HEK293 (cell line): ENCODE results near the gene CLDN24.

ENCODE experiments used
- CTCF ChIA-PET: fragments of 350-600 bp; formaldehyde crosslinking; extraction: SDS; loops from one replicate; lab custom pipeline; 2021; ENCODE audit warnings: antibody characterized with exemption; lab: Yijun Ruan, JAX
- POLR2A ChIA-PET: fragments of 300-600 bp; formaldehyde crosslinking; extraction: SDS; loops from one replicate; lab custom pipeline; 2020; ENCODE audit warnings: antibody characterized with exemption, inconsistent platforms; lab: Yijun Ruan, JAX
- H3K27ac ChIP-seq: fragments of 200-500 bp; sonication (Bioruptor generic); 2 replicates; pipeline ENCODE4 v1.5.1; 2014; ENCODE audit warnings: low read depth, low read length, control low read depth, inconsistent platforms; ENCODE audit errors: extremely low read depth
- H3K36me3 ChIP-seq, 2 experiments: fragments of 200-500 bp in 1 of 2; sonication (Bioruptor generic) in 1 of 2; 1 replicate in 1 of 2; 2 replicates in 1 of 2; pipeline ENCODE4 v1.5.1; 2014 to 2017; ENCODE audit warnings: inconsistent platforms in 2 of 2, low read length in 2 of 2; ENCODE audit not compliant: control insufficient read depth in 2 of 2, insufficient read depth in 1 of 2
- H3K4me1 ChIP-seq: fragments of 200-500 bp; sonication (Bioruptor generic); 2 replicates; pipeline ENCODE4 v1.5.1; 2014; ENCODE audit warnings: mild to moderate bottlenecking, low read length, inconsistent platforms; ENCODE audit not compliant: control insufficient read depth, insufficient read depth
- H3K4me3 ChIP-seq: 2 replicates; pipeline ENCODE4 v1.5.1; 2011; ENCODE audit warnings: low read depth, mild to moderate bottlenecking, control low read depth, low read length, moderate library complexity
- H3K9me3 ChIP-seq: fragments of 200-500 bp; sonication (Bioruptor generic); 2 replicates; pipeline ENCODE4 v1.5.1; 2014; ENCODE audit warnings: low read depth, low read length, inconsistent platforms; ENCODE audit not compliant: control insufficient read depth, insufficient read depth
- BCL11A ChIP-seq: fragments of 450-650 bp; formaldehyde crosslinking; IDR thresholded peaks from 2 replicates; pipeline ENCODE4 v1.5.1; 2016; ENCODE audit warnings: low read depth, missing biosample characterization, missing genetic modification characterization
- TRIM28 ChIP-seq: IDR thresholded peaks from 2 replicates; pipeline ENCODE4 v1.6.1; 2011; ENCODE audit warnings: low read length, control low read depth, borderline replicate concordance
- ZBTB17 ChIP-seq: fragments of 450-650 bp; formaldehyde crosslinking; IDR thresholded peaks from 2 replicates; pipeline ENCODE4 v1.5.1; 2016; ENCODE audit warnings: missing biosample characterization, missing genetic modification characterization
- ZFHX2 ChIP-seq: fragments of 450-650 bp; formaldehyde crosslinking; conservative IDR thresholded peaks from 2 replicates; pipeline ENCODE4 v1.5.1; 2016; ENCODE audit warnings: missing biosample characterization, missing genetic modification characterization
- ZIC2 ChIP-seq: fragments of 450-650 bp; formaldehyde crosslinking; IDR thresholded peaks from 2 replicates; pipeline ENCODE4 v1.5.1; 2016; ENCODE audit warnings: missing biosample characterization, missing genetic modification characterization
- ZNF10 ChIP-seq: fragments of 450-650 bp; formaldehyde crosslinking; IDR thresholded peaks from 2 replicates; pipeline ENCODE4 v1.5.1; 2017; ENCODE audit warnings: missing biosample characterization, missing genetic modification characterization
- ZNF202 ChIP-seq: fragments of 450-650 bp; formaldehyde crosslinking; IDR thresholded peaks from 2 replicates; pipeline ENCODE4 v1.5.1; 2016; ENCODE audit warnings: missing biosample characterization, missing genetic modification characterization, borderline replicate concordance
- ZNF266 ChIP-seq: fragments of 450-650 bp; formaldehyde crosslinking; IDR thresholded peaks from 2 replicates; pipeline ENCODE4 v1.5.1; 2016; ENCODE audit warnings: missing biosample characterization, missing genetic modification characterization, low read depth
- ZNF473 ChIP-seq: fragments of 450-650 bp; formaldehyde crosslinking; IDR thresholded peaks from 2 replicates; pipeline ENCODE4 v1.5.1; 2017; ENCODE audit warnings: missing biosample characterization, missing genetic modification characterization
- ZNF510 ChIP-seq: fragments of 450-650 bp; formaldehyde crosslinking; IDR thresholded peaks from 2 replicates; pipeline ENCODE4 v1.5.1; 2018; ENCODE audit warnings: mild to moderate bottlenecking, missing genetic modification characterization, missing biosample characterization; ENCODE audit not compliant: insufficient replicate concordance
- ZNF521 ChIP-seq: fragments of 450-650 bp; formaldehyde crosslinking; IDR thresholded peaks from 2 replicates; pipeline ENCODE4 v1.5.1; 2017; ENCODE audit warnings: missing biosample characterization, mild to moderate bottlenecking, missing genetic modification characterization
- ZNF658 ChIP-seq: fragments of 450-650 bp; formaldehyde crosslinking; IDR thresholded peaks from 2 replicates; pipeline ENCODE4; 2016; ENCODE audit warnings: missing biosample characterization, missing genetic modification characterization
- TF ChIP-seq, protein P1 (sequence below): fragments of 450-650 bp; formaldehyde crosslinking; IDR thresholded peaks from 2 replicates; pipeline ENCODE4 v1.5.1; 2016; ENCODE audit warnings: missing biosample characterization, missing genetic modification characterization
- TF ChIP-seq, protein P2 (sequence below): fragments of 450-650 bp; formaldehyde crosslinking; IDR thresholded peaks from 2 replicates; pipeline ENCODE4 v1.5.1; 2017; ENCODE audit warnings: missing biosample characterization, missing genetic modification characterization
- TF ChIP-seq, protein P3 (sequence below): fragments of 450-650 bp; formaldehyde crosslinking; IDR thresholded peaks from 2 replicates; pipeline ENCODE4 v1.5.1; 2016; ENCODE audit warnings: missing biosample characterization, missing genetic modification characterization
- TF ChIP-seq, protein P4 (sequence below): fragments of 450-650 bp; formaldehyde crosslinking; IDR thresholded peaks from 2 replicates; pipeline ENCODE4 v1.5.1; 2016; ENCODE audit warnings: missing biosample characterization, missing genetic modification characterization

Gene CLDN24

DNA sequence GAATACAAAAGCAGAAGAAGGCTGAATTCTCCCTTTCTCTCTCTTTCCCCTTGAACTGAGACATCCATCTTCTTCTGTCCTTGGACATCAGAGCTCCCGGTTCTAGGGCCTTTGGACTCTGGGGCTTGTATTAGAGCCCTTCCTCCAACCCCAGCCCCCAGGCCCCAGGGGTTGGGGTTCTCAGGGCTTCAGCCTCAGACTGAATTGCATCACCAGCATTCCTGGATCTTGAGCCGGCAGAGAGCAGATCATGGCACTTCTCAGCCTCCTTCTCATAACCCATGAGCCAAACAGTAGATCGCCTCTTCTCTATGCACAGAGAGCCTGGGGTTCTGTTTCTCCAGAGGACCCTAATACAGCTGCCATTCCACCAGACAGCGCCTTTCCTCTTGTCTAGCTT is 25.3 kb upstream of the CLDN24 start:
- H3K9me3 ChIP-seq: no peaks in the 10 kb centered on the region
- no peak overlapping the region for H3K27ac ChIP-seq
- no peaks in the 10 kb centered on the region for H3K4me1 ChIP-seq
- CTCF ChIA-PET: no interaction called here
- H3K36me3 ChIP-seq: no peaks in the 10 kb centered on the region
- no peak overlapping the region for H3K4me3 ChIP-seq
- TF ChIP-seq, protein P1, sequence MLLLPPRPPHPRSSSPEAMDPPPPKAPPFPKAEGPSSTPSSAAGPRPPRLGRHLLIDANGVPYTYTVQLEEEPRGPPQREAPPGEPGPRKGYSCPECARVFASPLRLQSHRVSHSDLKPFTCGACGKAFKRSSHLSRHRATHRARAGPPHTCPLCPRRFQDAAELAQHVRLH: no peak
- TF ChIP-seq ZBTB17: no peak
- TF ChIP-seq, all 188 proteins: peak for 0
- POLR2A ChIA-PET: no interaction called here

DNA sequence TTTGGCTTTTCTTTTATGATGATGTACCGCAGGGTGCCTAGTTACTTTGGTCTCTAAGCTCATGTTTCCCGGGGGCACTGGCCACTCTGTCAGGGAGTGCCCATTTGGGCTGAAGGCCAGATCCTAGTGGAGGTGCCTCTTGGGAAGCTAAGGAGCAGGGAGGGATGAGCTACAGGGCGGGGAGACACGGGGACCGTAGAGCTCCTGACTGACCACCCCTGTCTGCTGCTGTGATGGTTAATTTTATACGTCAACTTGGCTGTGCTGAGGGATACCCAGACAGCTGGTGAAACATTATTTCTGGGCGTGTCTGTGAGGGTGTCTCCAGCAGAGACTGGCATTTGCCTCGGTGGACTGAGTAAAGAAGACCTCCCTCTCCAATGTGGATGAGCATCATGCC is 24.9 kb upstream of the CLDN24 start:
- POLR2A ChIA-PET: no interaction called here
- no peaks in the 10 kb centered on the region for H3K36me3 ChIP-seq
- TF ChIP-seq ZNF202 (no peak), ZNF521 (tag by site-specific recombination) (no peak), ZFHX2 (tag by site-specific recombination) (no peak), ZNF266 (no peak), ZNF473 (no peak), BCL11A (tag by site-specific recombination) (no peak), ZNF510 (tag by site-specific recombination) (no peak), ZNF10 (tag by site-specific recombination) (no peak), TRIM28 (no peak)
- TF ChIP-seq, protein P2, sequence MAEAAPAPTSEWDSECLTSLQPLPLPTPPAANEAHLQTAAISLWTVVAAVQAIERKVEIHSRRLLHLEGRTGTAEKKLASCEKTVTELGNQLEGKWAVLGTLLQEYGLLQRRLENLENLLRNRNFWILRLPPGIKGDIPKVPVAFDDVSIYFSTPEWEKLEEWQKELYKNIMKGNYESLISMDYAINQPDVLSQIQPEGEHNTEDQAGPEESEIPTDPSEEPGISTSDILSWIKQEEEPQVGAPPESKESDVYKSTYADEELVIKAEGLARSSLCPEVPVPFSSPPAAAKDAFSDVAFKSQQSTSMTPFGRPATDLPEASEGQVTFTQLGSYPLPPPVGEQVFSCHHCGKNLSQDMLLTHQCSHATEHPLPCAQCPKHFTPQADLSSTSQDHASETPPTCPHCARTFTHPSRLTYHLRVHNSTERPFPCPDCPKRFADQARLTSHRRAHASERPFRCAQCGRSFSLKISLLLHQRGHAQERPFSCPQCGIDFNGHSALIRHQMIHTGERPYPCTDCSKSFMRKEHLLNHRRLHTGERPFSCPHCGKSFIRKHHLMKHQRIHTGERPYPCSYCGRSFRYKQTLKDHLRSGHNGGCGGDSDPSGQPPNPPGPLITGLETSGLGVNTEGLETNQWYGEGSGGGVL (tag by site-specific recombination): no peak
- TF ChIP-seq, protein P3, sequence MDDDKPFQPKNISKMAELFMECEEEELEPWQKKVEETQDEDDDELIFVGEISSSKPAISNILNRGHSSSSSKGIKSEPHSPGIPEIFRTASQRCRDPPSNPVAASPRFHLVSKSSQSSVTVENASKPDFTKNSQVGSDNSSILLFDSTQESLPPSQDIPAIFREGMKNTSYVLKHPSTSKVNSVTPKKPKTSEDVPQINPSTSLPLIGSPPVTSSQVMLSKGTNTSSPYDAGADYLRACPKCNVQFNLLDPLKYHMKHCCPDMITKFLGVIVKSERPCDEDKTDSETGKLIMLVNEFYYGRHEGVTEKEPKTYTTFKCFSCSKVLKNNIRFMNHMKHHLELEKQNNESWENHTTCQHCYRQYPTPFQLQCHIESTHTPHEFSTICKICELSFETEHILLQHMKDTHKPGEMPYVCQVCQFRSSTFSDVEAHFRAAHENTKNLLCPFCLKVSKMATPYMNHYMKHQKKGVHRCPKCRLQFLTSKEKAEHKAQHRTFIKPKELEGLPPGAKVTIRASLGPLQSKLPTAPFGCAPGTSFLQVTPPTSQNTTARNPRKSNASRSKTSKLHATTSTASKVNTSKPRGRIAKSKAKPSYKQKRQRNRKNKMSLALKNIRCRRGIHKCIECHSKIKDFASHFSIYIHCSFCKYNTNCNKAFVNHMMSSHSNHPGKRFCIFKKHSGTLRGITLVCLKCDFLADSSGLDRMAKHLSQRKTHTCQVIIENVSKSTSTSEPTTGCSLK (tag by site-specific recombination): no peak
- TF ChIP-seq, protein P4, sequence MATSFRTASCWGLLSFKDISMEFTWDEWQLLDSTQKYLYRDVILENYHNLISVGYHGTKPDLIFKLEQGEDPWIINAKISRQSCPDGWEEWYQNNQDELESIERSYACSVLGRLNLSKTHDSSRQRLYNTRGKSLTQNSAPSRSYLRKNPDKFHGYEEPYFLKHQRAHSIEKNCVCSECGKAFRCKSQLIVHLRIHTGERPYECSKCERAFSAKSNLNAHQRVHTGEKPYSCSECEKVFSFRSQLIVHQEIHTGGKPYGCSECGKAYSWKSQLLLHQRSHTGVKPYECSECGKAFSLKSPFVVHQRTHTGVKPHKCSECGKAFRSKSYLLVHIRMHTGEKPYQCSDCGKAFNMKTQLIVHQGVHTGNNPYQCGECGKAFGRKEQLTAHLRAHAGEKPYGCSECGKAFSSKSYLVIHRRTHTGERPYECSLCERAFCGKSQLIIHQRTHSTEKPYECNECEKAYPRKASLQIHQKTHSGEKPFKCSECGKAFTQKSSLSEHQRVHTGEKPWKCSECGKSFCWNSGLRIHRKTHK: no peak
- TF ChIP-seq, protein P1: no peak
- TF ChIP-seq, all 188 proteins: peak for 0
- Histone ChIP-seq H3K9me3 (no peaks in the 10 kb centered on the region), H3K27ac (no peak overlapping the region), H3K4me1 (no peaks in the 10 kb centered on the region), H3K4me3 (no peak overlapping the region)
- CTCF ChIA-PET: interaction anchor here (0.6 kb wide), 1 partner anchor 8 kb away, joined by 3 read pairs; no protein-coding TSS in a partner anchor

DNA sequence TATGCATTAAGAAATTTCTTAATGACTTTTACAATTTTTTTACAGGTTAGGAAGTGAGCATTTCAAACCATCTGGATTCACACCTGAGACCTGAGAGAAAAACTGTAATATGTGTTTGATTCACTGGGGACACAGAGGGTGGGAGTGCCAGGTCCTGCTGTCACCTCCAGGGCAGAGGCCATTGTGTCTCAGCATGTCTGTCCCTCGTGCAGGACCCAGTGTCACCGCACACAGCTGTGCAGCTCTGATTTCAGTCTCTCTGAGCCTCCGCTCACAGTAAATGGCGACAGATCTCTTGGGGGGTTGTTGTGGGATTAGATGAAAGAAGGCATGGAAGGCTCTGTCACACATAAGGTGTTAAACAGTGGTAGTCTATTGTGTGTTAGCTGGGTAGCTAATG is 23.0 kb upstream of the CLDN24 start:
- no peak for TF ChIP-seq ZNF658 (tag by site-specific recombination)
- TF ChIP-seq ZIC2 (tag by site-specific recombination): peak; percentile 26; the same call in 1 of the 2 replicates
- ChIA-PET POLR2A (no interaction called here), CTCF (no interaction called here)
- Histone ChIP-seq H3K4me1 (no peaks in the 10 kb centered on the region), H3K9me3 (no peaks in the 10 kb centered on the region), H3K4me3 (no peak overlapping the region), H3K27ac (no peak overlapping the region), H3K36me3 (no peaks in the 10 kb centered on the region)
